Liver (tissue), 9 donors: Measurements from ENCODE around the gene TTC7B. TPM values are rescaled to one million over a fixed set of nuclear protein-coding genes. Genes with fewer than 3 reads are reported as not detected.

Source experiments
- DNase-seq: peaks from one replicate; pipeline ENCODE4 v3.0.0-alpha.2; 2017; ENCODE audit warnings: low spot score
- H3K27ac ChIP-seq, 2 donors: one replicate each; pipeline ENCODE4 v1.7.0; 2013; ENCODE audit warnings: inconsistent platforms in 2 of 2, low read length in 2 of 2, control low read depth in 1 of 2, low read depth in 1 of 2, mild to moderate bottlenecking in 1 of 2
- H3K27me3 ChIP-seq, 4 donors: one replicate each; pipeline versions ENCODE4 v1.6.1 to v1.7.0; 2013; ENCODE audit warnings: low read length in 3 of 4, inconsistent platforms in 1 of 4, mild to moderate bottlenecking in 1 of 4, moderate library complexity in 1 of 4; ENCODE audit not compliant: control insufficient read depth in 4 of 4, insufficient read depth in 4 of 4
- H3K36me3 ChIP-seq, 4 donors: one replicate each; pipeline versions ENCODE4 v1.6.1 to v1.7.0; 2013; ENCODE audit warnings: low read length in 3 of 4, mild to moderate bottlenecking in 3 of 4, low read depth in 1 of 4, moderate library complexity in 1 of 4; ENCODE audit not compliant: control insufficient read depth in 4 of 4, insufficient read depth in 3 of 4
- H3K4me1 ChIP-seq, 4 donors: one replicate each; pipeline versions ENCODE4 v1.6.1 to v1.7.0; 2013; ENCODE audit warnings: low read length in 3 of 4, mild to moderate bottlenecking in 3 of 4, moderate library complexity in 1 of 4; ENCODE audit not compliant: control insufficient read depth in 4 of 4, insufficient read depth in 4 of 4
- H3K4me3 ChIP-seq, 3 donors: one replicate each; pipeline versions ENCODE4 v1.6.1 to v1.7.0; 2013; ENCODE audit warnings: low read length in 3 of 3, control low read depth in 1 of 3, low read depth in 1 of 3, mild to moderate bottlenecking in 1 of 3
- H3K9ac ChIP-seq, 2 donors: one replicate each; pipeline ENCODE4 v1.7.0; 2013; ENCODE audit warnings: low read length in 2 of 2, mild to moderate bottlenecking in 2 of 2, moderate library complexity in 2 of 2, control low read depth in 1 of 2, low read depth in 1 of 2
- H3K9me3 ChIP-seq, 4 donors: one replicate each; pipeline versions ENCODE4 v1.6.1 to v1.7.0; 2013; ENCODE audit warnings: low read length in 3 of 4; ENCODE audit not compliant: control insufficient read depth in 4 of 4
- FOXA1 ChIP-seq: IDR thresholded peaks from 2 replicates; pipeline ENCODE4 v1.6.1; 2016; ENCODE audit warnings: antibody characterized with exemption
- FOXA2 ChIP-seq: IDR thresholded peaks from 2 replicates; pipeline ENCODE4 v1.6.1; 2016; ENCODE audit warnings: antibody characterized with exemption
- HNF4G ChIP-seq: IDR thresholded peaks from 2 replicates; pipeline ENCODE4 v1.6.1; 2016; ENCODE audit warnings: antibody characterized with exemption
- JUND ChIP-seq, 2 donors: IDR thresholded peaks; 2 replicates each; pipeline ENCODE4 v1.6.1; 2016; ENCODE audit warnings: antibody characterized with exemption in 2 of 2
- NR2F2 ChIP-seq: IDR thresholded peaks from 2 replicates; pipeline ENCODE4 v1.6.1; 2016; ENCODE audit warnings: antibody characterized with exemption
- RAD21 ChIP-seq, 2 donors: IDR thresholded peaks; 2 replicates each; pipeline ENCODE4 v1.6.1; 2016; ENCODE audit warnings: antibody characterized with exemption in 2 of 2, mild to moderate bottlenecking in 2 of 2
- RXRA ChIP-seq, 2 donors: IDR thresholded peaks; 2 replicates each; pipeline ENCODE4 v1.6.1; 2017 to 2018; ENCODE audit warnings: antibody characterized with exemption in 2 of 2, mild to moderate bottlenecking in 1 of 2
- SP1 ChIP-seq: IDR thresholded peaks from 2 replicates; pipeline ENCODE4 v1.6.1; 2018; ENCODE audit warnings: antibody characterized with exemption, mild to moderate bottlenecking
- TAF1 ChIP-seq: conservative IDR thresholded peaks from 2 replicates; pipeline ENCODE4 v1.6.1; 2016; ENCODE audit warnings: antibody characterized with exemption, mild to moderate bottlenecking
- YY1 ChIP-seq: IDR thresholded peaks from 2 replicates; pipeline ENCODE4 v1.6.1; 2016; ENCODE audit warnings: antibody characterized with exemption, mild to moderate bottlenecking
- WGBS: extraction: QIAGEN DNeasy Blood & Tissue Kit; methylation state at CpG from one replicate; pipeline ENCODE4 v1.1.7; 2013; 5-methylcytosine and 5-hydroxymethylcytosine counted together
- polyA plus RNA-seq, 2 donors: library from polyadenylated mRNA; stranded (reverse) in 1 of 2; unstranded in 1 of 2; fragments of 200-250 nt in 1 of 2; fragments of >200 nt in 1 of 2; fragmentation: Nextera tagmentation in 1 of 2; extraction: Ambion mirVana in 1 of 2; gene quantifications; one replicate each; pipeline versions ENCODE4 v1.2.1 to v1.2.3, GENCODE V29; 2013 to 2015
- total RNA-seq, 2 donors: library from RNA; depleted of rRNA; stranded (reverse); fragments of >200 nt; gene quantifications; one replicate each; pipeline ENCODE4 v1.2.3, GENCODE V29; 2014
- TF ChIP-seq, protein P1 (sequence below): IDR thresholded peaks from 2 replicates; pipeline ENCODE4 v1.6.1; 2016; ENCODE audit warnings: antibody characterized with exemption, mild to moderate bottlenecking
- TF ChIP-seq, protein P2 (sequence below): IDR thresholded peaks from 2 replicates; pipeline ENCODE4 v1.6.1; 2016; ENCODE audit warnings: antibody characterized with exemption
- TF ChIP-seq, protein P3 (sequence below): IDR thresholded peaks from 2 replicates; pipeline ENCODE4 v1.6.1; 2016; ENCODE audit warnings: antibody characterized with exemption
- TF ChIP-seq, protein P4 (sequence below): IDR thresholded peaks from 2 replicates; pipeline ENCODE4 v1.6.1; 2016; ENCODE audit warnings: antibody characterized with exemption
- TF ChIP-seq, protein P5 (sequence below): fragments of 150-350 bp; IDR thresholded peaks from 2 replicates; pipeline ENCODE4 v1.5.1; 2017; ENCODE audit warnings: improper control_type of control experiment, low read depth, low read length; ENCODE audit not compliant: missing input control
- donor health status: healthy.
- donor health status: healthy.
- donor health status: healthy.
- donor health status: healthy.
- donor health status: healthy.

Gene TTC7B
- total and polyA plus RNA-seq, 4 donors: 9.1 to 31.0 (median 12.5) TPM

DNA sequence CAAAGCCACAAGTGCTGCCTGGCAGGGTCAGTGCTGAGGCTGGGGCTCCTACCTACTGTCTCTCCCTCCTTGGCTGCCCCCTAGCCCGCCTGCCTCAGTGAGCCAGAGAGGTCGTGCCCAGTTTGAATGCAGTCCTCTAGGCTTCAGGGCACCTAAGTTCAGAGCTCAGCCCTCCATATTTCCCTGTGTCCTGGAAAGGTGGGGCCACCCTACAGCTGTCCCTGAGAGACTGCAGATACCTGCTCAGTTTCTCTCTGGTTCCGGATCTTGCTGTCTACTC is 276.8 kb downstream of the TTC7B start:
- WGBS: 95% methylated on average over 3 of the region's 3 CpGs
- Histone ChIP-seq H3K27ac (no peak overlapping the region), H3K27me3 (no peaks in the 10 kb centered on the region), H3K9ac (no peak overlapping the region), H3K36me3 (peaks cover 0 to 14% (median 3%) of the 10 kb centered on the region in 4 donors), H3K4me3 (no peak overlapping the region), H3K4me1 (peaks cover 0 to 1% (median 0%) of the 10 kb centered on the region in 4 donors), H3K9me3 (no peaks in the 10 kb centered on the region)
- DNase-seq: no peak
- TF ChIP-seq, protein P1, sequence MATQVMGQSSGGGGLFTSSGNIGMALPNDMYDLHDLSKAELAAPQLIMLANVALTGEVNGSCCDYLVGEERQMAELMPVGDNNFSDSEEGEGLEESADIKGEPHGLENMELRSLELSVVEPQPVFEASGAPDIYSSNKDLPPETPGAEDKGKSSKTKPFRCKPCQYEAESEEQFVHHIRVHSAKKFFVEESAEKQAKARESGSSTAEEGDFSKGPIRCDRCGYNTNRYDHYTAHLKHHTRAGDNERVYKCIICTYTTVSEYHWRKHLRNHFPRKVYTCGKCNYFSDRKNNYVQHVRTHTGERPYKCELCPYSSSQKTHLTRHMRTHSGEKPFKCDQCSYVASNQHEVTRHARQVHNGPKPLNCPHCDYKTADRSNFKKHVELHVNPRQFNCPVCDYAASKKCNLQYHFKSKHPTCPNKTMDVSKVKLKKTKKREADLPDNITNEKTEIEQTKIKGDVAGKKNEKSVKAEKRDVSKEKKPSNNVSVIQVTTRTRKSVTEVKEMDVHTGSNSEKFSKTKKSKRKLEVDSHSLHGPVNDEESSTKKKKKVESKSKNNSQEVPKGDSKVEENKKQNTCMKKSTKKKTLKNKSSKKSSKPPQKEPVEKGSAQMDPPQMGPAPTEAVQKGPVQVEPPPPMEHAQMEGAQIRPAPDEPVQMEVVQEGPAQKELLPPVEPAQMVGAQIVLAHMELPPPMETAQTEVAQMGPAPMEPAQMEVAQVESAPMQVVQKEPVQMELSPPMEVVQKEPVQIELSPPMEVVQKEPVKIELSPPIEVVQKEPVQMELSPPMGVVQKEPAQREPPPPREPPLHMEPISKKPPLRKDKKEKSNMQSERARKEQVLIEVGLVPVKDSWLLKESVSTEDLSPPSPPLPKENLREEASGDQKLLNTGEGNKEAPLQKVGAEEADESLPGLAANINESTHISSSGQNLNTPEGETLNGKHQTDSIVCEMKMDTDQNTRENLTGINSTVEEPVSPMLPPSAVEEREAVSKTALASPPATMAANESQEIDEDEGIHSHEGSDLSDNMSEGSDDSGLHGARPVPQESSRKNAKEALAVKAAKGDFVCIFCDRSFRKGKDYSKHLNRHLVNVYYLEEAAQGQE: no peak
- TF ChIP-seq JUND (IDR thresholded peaks at IDR 0.05) (no peak), NR2F2 (no peak), SP1 (no peak), HNF4G (no peak), FOXA1 (no peak), YY1 (no peak)
- TF ChIP-seq, protein P2, sequence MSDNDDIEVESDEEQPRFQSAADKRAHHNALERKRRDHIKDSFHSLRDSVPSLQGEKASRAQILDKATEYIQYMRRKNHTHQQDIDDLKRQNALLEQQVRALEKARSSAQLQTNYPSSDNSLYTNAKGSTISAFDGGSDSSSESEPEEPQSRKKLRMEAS: no peak
- TF ChIP-seq, protein P3, sequence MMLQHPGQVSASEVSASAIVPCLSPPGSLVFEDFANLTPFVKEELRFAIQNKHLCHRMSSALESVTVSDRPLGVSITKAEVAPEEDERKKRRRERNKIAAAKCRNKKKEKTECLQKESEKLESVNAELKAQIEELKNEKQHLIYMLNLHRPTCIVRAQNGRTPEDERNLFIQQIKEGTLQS: no peak

DNA sequence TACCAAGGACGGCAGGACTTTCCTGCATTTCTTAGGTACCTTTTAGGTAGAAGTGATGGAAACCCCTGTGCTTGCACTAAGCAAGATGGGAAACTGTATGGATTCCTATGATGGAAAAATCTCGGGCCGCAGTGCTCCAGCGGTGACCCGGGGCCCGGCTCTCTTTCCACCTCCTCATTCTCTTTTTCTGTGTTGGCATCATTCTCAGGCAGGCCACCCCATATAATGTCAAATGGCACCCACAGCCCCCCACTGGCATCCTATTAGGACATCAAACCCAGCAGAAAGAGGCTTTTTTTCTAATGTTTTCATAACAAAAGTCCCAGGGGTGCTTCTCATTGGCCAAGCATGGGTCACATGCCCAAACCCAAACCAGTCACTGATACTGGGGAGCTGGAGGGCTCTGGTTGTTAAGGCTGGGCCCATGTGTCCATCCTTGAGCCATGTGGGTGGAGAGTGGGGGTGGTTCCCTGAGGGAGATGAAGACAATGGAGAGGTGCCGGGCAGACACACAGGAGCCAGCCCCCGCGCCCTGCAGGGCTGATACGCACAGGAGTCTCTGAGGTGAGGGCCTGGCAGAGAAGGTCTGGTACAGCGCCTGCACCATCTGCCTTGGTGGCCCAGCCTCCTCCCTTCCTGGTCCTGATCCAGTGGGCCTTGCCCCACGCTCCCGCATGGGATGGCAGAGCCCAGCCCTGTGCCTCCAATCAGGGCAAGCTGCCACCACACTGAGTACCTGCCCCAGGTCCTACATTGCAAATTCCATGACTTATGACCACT is 277.3 kb downstream of the TTC7B start:
- Histone ChIP-seq H3K27me3 (no peaks in the 10 kb centered on the region), H3K9ac (no peak overlapping the region), H3K4me3 (no peak overlapping the region), H3K36me3 (peaks cover 0 to 14% (median 3%) of the 10 kb centered on the region in 4 donors), H3K4me1 (peaks cover 0 to 5% (median 0%) of the 10 kb centered on the region in 4 donors), H3K9me3 (no peaks in the 10 kb centered on the region), H3K27ac (no peak overlapping the region)
- WGBS: 90% methylated on average over 13 of the region's 13 CpGs
- TF ChIP-seq NR2F2: no peak
- no peak for TF ChIP-seq YY1
- TF ChIP-seq RXRA (IDR thresholded peaks at IDR 0.05): no peak
- no peak for TF ChIP-seq RAD21 (IDR thresholded peaks at IDR 0.05)
- DNase-seq: no peak

DNA sequence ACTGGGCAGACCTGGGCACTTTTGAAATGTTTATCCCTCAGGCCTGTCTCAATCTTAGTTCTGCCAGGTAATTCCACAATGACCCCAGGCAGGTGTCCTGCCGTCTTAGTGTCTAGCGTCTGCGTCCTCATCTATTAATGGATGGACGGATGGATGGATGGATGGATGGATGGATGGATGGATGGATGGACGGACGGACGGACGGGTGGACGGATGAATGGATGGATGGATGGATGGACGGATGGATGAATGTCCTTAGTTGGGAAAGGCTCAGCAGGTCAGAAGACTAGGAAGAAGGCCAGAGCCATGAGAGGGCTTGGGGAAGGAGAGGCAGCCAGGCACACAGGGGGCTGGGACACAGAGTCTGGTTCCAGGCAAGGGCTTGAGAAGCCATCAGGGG is 278.1 kb downstream of the TTC7B start:
- peaks cover 0 to 8% (median 0%) of the 10 kb centered on the region in 4 donors for H3K4me1 ChIP-seq
- WGBS: 78% methylated on average over 10 of the region's 10 CpGs
- H3K27ac ChIP-seq: no peak overlapping the region
- no peaks in the 10 kb centered on the region for H3K27me3 ChIP-seq
- DNase-seq: no peak
- H3K4me3 ChIP-seq: no peak overlapping the region
- no peak overlapping the region for H3K9ac ChIP-seq
- peaks cover 0 to 14% (median 3%) of the 10 kb centered on the region in 4 donors for H3K36me3 ChIP-seq
- H3K9me3 ChIP-seq: no peaks in the 10 kb centered on the region
- TF ChIP-seq, protein P2: no peak
- no peak for TF ChIP-seq HNF4G
- TF ChIP-seq TAF1: no peak
- TF ChIP-seq, protein P4, sequence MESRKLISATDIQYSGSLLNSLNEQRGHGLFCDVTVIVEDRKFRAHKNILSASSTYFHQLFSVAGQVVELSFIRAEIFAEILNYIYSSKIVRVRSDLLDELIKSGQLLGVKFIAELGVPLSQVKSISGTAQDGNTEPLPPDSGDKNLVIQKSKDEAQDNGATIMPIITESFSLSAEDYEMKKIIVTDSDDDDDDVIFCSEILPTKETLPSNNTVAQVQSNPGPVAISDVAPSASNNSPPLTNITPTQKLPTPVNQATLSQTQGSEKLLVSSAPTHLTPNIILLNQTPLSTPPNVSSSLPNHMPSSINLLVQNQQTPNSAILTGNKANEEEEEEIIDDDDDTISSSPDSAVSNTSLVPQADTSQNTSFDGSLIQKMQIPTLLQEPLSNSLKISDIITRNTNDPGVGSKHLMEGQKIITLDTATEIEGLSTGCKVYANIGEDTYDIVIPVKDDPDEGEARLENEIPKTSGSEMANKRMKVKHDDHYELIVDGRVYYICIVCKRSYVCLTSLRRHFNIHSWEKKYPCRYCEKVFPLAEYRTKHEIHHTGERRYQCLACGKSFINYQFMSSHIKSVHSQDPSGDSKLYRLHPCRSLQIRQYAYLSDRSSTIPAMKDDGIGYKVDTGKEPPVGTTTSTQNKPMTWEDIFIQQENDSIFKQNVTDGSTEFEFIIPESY: no peak
- TF ChIP-seq, protein P1: no peak
- no peak for TF ChIP-seq FOXA1
- TF ChIP-seq FOXA2: no peak
- TF ChIP-seq, protein P5, sequence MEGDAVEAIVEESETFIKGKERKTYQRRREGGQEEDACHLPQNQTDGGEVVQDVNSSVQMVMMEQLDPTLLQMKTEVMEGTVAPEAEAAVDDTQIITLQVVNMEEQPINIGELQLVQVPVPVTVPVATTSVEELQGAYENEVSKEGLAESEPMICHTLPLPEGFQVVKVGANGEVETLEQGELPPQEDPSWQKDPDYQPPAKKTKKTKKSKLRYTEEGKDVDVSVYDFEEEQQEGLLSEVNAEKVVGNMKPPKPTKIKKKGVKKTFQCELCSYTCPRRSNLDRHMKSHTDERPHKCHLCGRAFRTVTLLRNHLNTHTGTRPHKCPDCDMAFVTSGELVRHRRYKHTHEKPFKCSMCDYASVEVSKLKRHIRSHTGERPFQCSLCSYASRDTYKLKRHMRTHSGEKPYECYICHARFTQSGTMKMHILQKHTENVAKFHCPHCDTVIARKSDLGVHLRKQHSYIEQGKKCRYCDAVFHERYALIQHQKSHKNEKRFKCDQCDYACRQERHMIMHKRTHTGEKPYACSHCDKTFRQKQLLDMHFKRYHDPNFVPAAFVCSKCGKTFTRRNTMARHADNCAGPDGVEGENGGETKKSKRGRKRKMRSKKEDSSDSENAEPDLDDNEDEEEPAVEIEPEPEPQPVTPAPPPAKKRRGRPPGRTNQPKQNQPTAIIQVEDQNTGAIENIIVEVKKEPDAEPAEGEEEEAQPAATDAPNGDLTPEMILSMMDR: no peak
- no peak for TF ChIP-seq JUND (IDR thresholded peaks at IDR 0.05)
- no peak for TF ChIP-seq RXRA (IDR thresholded peaks at IDR 0.05)
